GM12801 (cell line): ENCODE data around the gene OPA1.

Source experiments
- CTCF ChIP-seq: IDR thresholded peaks from one replicate; pipeline ENCODE4 v1.5.1; 2011; ENCODE audit warnings: control low read depth; ENCODE audit not compliant: insufficient read length; ENCODE audit errors: extremely low read depth

OPA1 gene

GRCh38 chr3:193640165-193640715 is 47.2 kb downstream of the OPA1 start:
- TF ChIP-seq CTCF, result no peak

- no peak for TF ChIP-seq CTCF
These were observed 47.9 kb downstream of the OPA1 start for GRCh38 chr3:193640728-193641439.

GRCh38 chr3:193641440-193641775 is 48.4 kb downstream of the OPA1 start:
- no peak for TF ChIP-seq CTCF

- TF ChIP-seq CTCF, result no peak
These were observed 52.8 kb downstream of the OPA1 start for GRCh38 chr3:193645806-193646205.

- no peak for TF ChIP-seq CTCF
These were observed 55.6 kb downstream of the OPA1 start for GRCh38 chr3:193648542-193649076.

GRCh38 chr3:193650585-193650984 is 57.6 kb downstream of the OPA1 start:
- no peak for TF ChIP-seq CTCF

- TF ChIP-seq CTCF, result no peak
These were observed 62.9 kb downstream of the OPA1 start for GRCh38 chr3:193655831-193656433.
